ENCODE measurements around the gene ELOA2.
"Not testable (repeated sequence)": the region's sequence is repeated elsewhere in the genome, so short reads cannot be mapped to it uniquely, and the experiment has no call there.

ELOA2 gene

DNA sequence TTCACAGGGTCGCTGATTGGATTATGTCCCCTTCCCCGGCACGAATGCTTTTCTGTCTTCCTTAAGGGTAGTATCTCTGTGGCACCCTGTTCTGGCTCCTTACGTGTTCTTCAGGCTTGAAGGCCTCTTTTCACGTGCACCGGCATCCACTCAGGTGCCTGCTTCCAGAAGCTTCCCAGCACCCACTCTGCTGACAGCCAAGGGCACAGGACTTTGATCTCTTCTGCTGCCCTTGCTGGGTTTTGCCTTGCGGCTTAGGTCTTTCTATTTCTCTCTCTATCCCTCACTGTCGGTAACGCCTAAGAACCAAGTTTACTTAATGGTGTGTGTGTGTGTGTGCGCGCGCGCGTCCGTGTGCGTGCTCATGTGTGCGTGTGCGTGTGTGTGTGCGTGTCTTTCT, 14.7 kb downstream of the ELOA2 start:
- DNase-seq: not testable (repeated sequence)

DNA sequence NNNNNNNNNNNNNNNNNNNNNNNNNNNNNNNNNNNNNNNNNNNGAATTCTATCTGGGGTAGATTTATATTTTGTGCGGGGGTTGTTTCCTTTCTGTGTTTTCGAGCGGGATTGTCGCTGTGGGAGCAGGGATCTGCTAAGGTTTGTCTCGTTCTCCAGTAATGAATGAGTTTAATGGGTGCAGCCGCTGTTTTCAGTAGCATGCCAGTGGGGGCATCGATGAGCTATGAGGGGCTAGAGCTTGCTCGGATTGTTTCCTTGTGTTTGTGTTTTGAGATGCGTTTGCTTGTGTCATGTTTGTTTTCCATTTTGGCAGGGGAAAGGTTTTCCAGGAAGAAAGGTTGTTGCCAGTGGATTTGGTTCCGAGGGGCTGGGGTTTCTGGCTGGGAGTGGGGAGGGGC, 15.6 kb downstream of the ELOA2 start:
- not testable (repeated sequence) for DNase-seq

Data from NCI-H1417 (cell line).